Esophagus squamous epithelium (tissue), 5 donors: ENCODE measurements around the gene OPTC. TPM values are rescaled to one million over a fixed set of nuclear protein-coding genes. Genes with fewer than 3 reads are reported as not detected.

Experiments used
- DNase-seq: peaks from one replicate; lab custom pipeline; 2025; lab: John Stamatoyannopoulos, UW
- H3K27ac ChIP-seq, 4 donors: fragments of 200-600 bp; sonication (generic); one replicate each; pipeline ENCODE4 v1.5.1; 2016 to 2019; ENCODE audit warnings: mild to moderate bottlenecking in 1 of 4
- H3K27me3 ChIP-seq, 4 donors: fragments of 200-600 bp; sonication (generic); 1 replicate in 3 of 4; 2 replicates in 1 of 4; pipeline versions ENCODE4 v1.5.1 to v1.6.0; 2017 to 2021; ENCODE audit warnings: antibody characterized with exemption in 1 of 4
- H3K36me3 ChIP-seq, 3 donors: fragments of 200-600 bp; sonication (generic); one replicate each; pipeline ENCODE4 v1.5.1; 2016 to 2019
- H3K4me1 ChIP-seq, 3 donors: fragments of 200-600 bp; sonication (generic); one replicate each; pipeline ENCODE4 v1.5.1; 2017 to 2019
- H3K4me3 ChIP-seq, 4 donors: fragments of 200-600 bp; sonication (generic); 1 replicate in 3 of 4; 2 replicates in 1 of 4; pipeline ENCODE4 v1.5.1; 2016 to 2019; ENCODE audit warnings: mild to moderate bottlenecking in 2 of 4, moderate library complexity in 1 of 4
- H3K9me3 ChIP-seq, 3 donors: fragments of 200-600 bp; sonication (generic); one replicate each; pipeline ENCODE4 v1.5.1; 2016 to 2019
- POLR2A ChIP-seq, 4 donors: fragments of 450-650 bp; IDR thresholded peaks; one replicate each; pipeline ENCODE4 v1.6.1; 2017; ENCODE audit warnings: antibody characterized with exemption in 4 of 4, mild to moderate bottlenecking in 4 of 4, moderate library complexity in 3 of 4
- WGBS, 2 donors: methylation state at CpG; one replicate each; pipeline ENCODE4 v1.1.5; 2018; 5-methylcytosine and 5-hydroxymethylcytosine counted together
- intact Hi-C: fragments of 100-400 bp; cut with DNase I; formaldehyde crosslinking; loops from one replicate; pipeline ENCODE4 v1.15.0; 2022
- total RNA-seq, 4 donors: library from RNA; depleted of rRNA; stranded (reverse); fragments of >200 nt; gene quantifications; one replicate each; pipeline ENCODE4 v1.1.0, GENCODE V29; 2016
- TF ChIP-seq, protein P1 (sequence below), 6 experiments: fragments of 450-650 bp in 4 of 6; fragments of 200-600 bp in 2 of 6; sonication (generic) in 2 of 6; IDR thresholded peaks; one replicate each; pipeline ENCODE4 v1.5.1; 2016 to 2019; ENCODE audit warnings: antibody characterized with exemption in 6 of 6, mild to moderate bottlenecking in 4 of 6, moderate library complexity in 4 of 6
- donor health status: DM: yes; HTN: yes; CAD: no.

The OPTC gene
- total RNA-seq, 4 donors from 2014 or later = not detected

DNA sequence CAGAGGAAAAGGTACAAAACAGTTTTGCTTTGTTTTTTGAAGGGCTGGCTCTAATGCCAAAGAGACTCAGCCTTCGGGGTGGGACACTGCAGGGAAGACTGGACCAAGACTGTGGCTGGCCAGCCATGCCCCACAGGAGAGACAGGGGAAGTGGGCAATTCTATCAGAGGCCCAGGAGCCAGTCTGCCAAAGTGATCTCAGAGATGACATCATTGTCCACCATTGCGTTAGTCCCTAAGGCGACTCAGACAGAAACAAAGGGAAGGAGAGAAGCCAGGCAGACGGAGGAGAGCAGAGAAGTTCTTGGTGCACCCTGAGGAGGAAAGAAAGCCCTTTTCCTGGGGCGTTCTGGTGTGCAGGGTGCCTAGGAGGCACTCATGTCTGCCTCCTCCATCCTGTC lies 26.4 kb downstream of the OPTC start:
- TF ChIP-seq POLR2A (IDR thresholded peaks at IDR 0.05) = no peak
- TF ChIP-seq, protein P1, sequence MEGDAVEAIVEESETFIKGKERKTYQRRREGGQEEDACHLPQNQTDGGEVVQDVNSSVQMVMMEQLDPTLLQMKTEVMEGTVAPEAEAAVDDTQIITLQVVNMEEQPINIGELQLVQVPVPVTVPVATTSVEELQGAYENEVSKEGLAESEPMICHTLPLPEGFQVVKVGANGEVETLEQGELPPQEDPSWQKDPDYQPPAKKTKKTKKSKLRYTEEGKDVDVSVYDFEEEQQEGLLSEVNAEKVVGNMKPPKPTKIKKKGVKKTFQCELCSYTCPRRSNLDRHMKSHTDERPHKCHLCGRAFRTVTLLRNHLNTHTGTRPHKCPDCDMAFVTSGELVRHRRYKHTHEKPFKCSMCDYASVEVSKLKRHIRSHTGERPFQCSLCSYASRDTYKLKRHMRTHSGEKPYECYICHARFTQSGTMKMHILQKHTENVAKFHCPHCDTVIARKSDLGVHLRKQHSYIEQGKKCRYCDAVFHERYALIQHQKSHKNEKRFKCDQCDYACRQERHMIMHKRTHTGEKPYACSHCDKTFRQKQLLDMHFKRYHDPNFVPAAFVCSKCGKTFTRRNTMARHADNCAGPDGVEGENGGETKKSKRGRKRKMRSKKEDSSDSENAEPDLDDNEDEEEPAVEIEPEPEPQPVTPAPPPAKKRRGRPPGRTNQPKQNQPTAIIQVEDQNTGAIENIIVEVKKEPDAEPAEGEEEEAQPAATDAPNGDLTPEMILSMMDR (IDR thresholded peaks at IDR 0.05) = no peak
- intact Hi-C loops = no loop called here
- no peak overlapping the region for H3K27ac ChIP-seq
- H3K9me3 ChIP-seq = no peaks in the 10 kb centered on the region
- DNase-seq = no peak
- H3K4me3 ChIP-seq = no peak overlapping the region
- no peaks in the 10 kb centered on the region for H3K27me3 ChIP-seq
- no peaks in the 10 kb centered on the region for H3K36me3 ChIP-seq
- WGBS, 2 donors = 50 to 51% methylated on average over 4 of the region's 5 CpGs
- H3K4me1 ChIP-seq = peaks cover 0 to 56% (median 10%) of the 10 kb centered on the region in 3 donors

DNA sequence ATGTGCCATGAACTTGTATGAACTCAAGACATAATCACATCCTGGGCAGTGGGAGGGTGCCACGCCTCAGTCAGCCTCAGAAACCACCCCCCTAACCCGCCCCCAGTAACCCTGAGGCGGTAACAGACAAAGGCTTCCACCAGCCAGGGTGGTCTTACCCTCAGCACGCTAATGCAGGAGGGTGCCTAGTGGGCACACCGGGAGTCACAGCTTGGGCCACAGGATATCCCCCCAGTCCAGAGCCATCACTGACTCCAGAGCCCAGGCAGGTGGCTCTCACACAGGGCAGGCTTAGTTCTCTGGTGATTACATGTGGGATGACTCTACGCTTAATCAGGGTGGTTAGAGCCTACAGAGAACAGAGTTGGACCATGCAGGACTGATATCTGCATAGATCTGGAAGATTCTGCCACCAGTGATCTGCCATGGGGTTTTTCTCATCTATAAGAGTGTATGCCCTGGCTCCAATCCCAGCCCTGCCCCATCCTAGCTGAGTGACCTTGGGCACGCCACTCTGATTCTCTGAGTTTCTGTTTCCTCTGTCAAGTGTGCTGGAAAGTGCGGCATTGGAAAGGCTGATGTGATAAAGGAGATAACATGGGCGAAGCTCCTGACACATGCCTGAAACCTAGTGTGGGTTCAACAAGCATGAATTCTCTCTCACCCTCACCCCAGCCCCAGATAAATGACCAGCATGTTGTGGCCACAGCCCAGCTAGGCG lies 27.3 kb downstream of the OPTC start:
- H3K27me3 ChIP-seq = no peaks in the 10 kb centered on the region
- intact Hi-C loops = no loop called here
- no peak for DNase-seq
- peaks cover 0 to 65% (median 12%) of the 10 kb centered on the region in 3 donors for H3K4me1 ChIP-seq
- TF ChIP-seq, protein P1 (IDR thresholded peaks at IDR 0.05) = no peak
- no peak for TF ChIP-seq POLR2A (IDR thresholded peaks at IDR 0.05)
- H3K9me3 ChIP-seq = no peaks in the 10 kb centered on the region
- no peak overlapping the region for H3K27ac ChIP-seq
- WGBS, 2 donors = 68 to 80% methylated on average over 7 of the region's 10 CpGs
- no peak overlapping the region for H3K4me3 ChIP-seq
- H3K36me3 ChIP-seq = no peaks in the 10 kb centered on the region

DNA sequence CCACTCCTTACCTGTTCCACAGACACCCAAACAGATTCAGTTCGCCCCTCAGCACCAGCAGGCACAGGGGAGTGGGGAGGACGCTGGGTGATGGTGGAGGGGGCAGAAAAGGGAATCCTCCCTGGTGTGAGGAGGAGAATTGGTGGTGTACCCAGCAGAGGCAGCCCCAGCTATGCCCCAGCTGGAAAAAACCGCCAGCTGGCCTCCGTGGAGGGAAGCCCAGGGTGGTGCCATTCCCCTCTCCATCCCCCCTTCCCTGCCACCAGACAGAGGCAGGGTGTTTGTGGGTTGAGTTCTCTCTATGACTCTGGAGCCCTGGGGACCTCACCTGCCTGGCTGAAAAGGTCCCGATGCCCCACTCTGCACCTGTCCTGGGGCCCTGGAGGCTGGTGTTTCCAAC lies 27.9 kb downstream of the OPTC start:
- intact Hi-C loops = no loop called here
- no peaks in the 10 kb centered on the region for H3K36me3 ChIP-seq
- peaks cover 0 to 65% (median 16%) of the 10 kb centered on the region in 3 donors for H3K4me1 ChIP-seq
- H3K27me3 ChIP-seq = no peaks in the 10 kb centered on the region
- WGBS, 2 donors = 80% methylated on average over 1 of the region's 5 CpGs; no CpG with 5 or more reads in 1 of the 2 donors
- no peak overlapping the region for H3K27ac ChIP-seq
- H3K9me3 ChIP-seq = no peaks in the 10 kb centered on the region
- DNase-seq = no peak
- H3K4me3 ChIP-seq = no peak overlapping the region
- no peak for TF ChIP-seq POLR2A (IDR thresholded peaks at IDR 0.05)
- TF ChIP-seq, protein P1 (IDR thresholded peaks at IDR 0.05) = no peak

DNA sequence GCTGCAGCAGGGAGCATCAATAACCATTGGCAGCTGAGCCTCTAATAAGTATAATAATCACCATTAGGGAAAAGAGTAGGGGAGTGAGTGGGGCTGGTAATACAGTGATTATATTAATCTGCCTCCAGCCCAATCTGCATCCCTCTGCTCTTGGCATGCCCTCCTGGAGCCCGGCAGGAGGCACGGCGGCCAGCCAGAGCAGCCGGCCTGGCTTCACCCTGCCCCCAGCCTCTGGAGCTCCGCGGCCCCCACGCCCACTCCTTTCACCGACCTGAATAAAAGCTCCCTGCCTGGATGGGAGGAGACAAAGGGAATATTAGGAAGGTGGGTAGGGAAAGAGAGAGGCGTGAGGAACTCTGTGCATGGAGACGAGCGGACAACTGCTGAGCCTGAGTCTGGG lies 28.3 kb downstream of the OPTC start:
- H3K27me3 ChIP-seq = no peaks in the 10 kb centered on the region
- TF ChIP-seq POLR2A (IDR thresholded peaks at IDR 0.05) = no peak
- TF ChIP-seq, protein P1 (IDR thresholded peaks at IDR 0.05) = no peak
- peaks cover 0 to 62% (median 16%) of the 10 kb centered on the region in 3 donors for H3K4me1 ChIP-seq
- H3K36me3 ChIP-seq = no peaks in the 10 kb centered on the region
- WGBS, 2 donors = 58 to 74% methylated on average over 5 to 6 of the region's 11 CpGs
- intact Hi-C loops = no loop called here
- DNase-seq = no peak
- H3K9me3 ChIP-seq = no peaks in the 10 kb centered on the region
- no peak overlapping the region for H3K27ac ChIP-seq
- H3K4me3 ChIP-seq = no peak overlapping the region

DNA sequence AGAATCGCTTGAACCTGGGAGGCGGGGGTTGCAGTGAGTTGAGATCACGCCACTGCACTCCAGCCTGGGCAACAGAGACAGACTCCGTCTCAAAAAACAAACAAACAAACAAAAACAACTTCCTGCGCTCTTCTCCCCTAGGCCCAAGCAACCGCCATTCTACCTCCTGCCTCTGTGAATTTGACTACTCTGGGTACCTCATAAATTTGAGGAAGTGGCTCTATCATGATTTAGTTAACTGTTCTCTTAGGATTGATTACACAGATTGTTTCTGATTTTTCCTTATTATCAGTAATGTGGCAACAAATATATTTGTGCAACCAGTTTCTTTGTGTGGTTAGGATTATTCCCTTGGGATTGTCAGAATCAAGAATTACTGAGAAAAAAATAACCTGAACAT lies 29.7 kb downstream of the OPTC start:
- 91 to 94% methylated on average over 6 of the region's 6 CpGs for WGBS, 2 donors
- intact Hi-C loops = no loop called here

More for the DNA sequence above, 29.7 kb downstream of the OPTC start:
- Histone ChIP-seq H3K27me3 (no peaks in the 10 kb centered on the region), H3K36me3 (no peaks in the 10 kb centered on the region), H3K4me3 (no peak overlapping the region), H3K9me3 (no peaks in the 10 kb centered on the region), H3K27ac (peak overlapping the region in 2 of 4 donors; percentile 7 to 14), H3K4me1 (peaks cover 0 to 53% (median 10%) of the 10 kb centered on the region in 3 donors)
- DNase-seq = no peak
- TF ChIP-seq, protein P1 (IDR thresholded peaks at IDR 0.05) = no peak
- TF ChIP-seq POLR2A (IDR thresholded peaks at IDR 0.05) = no peak
